Measurements from ENCODE around the gene MARK4.
"Not testable (repeated sequence)": the region's sequence is repeated elsewhere in the genome, so short reads cannot be mapped to it uniquely, and the experiment has no call there.

MARK4 gene

DNA sequence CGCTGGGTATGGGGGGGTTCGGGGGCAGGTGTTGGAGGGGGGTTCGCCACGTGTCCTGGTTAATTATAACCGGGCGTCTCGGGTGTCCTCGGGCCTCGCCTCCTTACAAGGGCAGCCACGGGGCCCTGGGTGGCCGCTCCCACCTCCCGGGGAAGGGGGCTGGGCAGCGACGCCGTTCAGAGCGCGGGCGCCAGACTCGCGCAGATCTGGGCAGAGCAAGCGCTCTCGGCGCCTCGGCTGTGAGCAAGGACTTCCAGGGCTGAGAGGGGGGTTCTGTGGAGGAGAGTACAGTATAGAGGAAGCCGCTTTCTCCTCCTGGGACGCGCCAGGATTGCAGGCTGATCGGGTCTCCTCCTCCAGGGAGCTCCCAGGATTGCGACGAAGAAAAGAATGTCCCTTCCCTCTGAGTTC, 72.6 kb downstream of the MARK4 start:
- POLR2A ChIA-PET, result no interaction called here
- TF ChIP-seq, protein P1, sequence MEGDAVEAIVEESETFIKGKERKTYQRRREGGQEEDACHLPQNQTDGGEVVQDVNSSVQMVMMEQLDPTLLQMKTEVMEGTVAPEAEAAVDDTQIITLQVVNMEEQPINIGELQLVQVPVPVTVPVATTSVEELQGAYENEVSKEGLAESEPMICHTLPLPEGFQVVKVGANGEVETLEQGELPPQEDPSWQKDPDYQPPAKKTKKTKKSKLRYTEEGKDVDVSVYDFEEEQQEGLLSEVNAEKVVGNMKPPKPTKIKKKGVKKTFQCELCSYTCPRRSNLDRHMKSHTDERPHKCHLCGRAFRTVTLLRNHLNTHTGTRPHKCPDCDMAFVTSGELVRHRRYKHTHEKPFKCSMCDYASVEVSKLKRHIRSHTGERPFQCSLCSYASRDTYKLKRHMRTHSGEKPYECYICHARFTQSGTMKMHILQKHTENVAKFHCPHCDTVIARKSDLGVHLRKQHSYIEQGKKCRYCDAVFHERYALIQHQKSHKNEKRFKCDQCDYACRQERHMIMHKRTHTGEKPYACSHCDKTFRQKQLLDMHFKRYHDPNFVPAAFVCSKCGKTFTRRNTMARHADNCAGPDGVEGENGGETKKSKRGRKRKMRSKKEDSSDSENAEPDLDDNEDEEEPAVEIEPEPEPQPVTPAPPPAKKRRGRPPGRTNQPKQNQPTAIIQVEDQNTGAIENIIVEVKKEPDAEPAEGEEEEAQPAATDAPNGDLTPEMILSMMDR (IDR thresholded peaks at IDR 0.05; ENCODE audit: control extremely low read depth, extremely low read depth, low read depth, missing control alignments), result no peak
- CTCF ChIA-PET, result interaction anchor here (1.8 kb wide), 1 partner anchor 15 kb away, joined by 6 read pairs; no protein-coding TSS in a partner anchor
- no peak for DNase-seq (ENCODE audit: extremely low spot score)

DNA sequence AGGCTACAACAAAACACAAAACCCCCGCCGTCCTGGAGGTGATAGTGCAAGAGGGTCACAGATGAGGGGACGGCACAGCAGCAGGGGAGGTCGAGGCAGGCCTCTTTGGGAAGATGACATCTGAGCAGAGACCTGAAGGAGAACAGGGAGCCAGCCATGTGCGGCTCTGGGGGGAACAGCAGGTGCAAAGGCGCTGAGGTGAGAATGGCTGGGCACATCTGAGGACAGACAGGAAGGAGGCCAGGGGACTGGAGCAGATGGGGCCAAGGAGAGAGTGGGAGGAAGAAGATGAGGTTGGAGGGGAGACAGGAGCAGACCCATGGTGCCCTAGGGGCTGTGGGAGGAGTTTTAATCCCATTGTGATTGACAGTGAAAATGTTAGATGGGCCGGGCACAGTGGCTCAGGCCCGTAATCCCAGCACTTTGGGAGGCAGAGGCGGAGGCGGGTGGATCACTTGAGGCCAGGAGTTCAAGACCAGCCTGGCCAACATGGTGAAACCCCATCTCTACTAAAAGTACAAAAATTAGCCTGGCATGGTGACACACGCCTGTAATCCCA, 73.4 kb downstream of the MARK4 start:
- ChIA-PET CTCF (interaction anchor here (1.8 kb wide), 1 partner anchor 15 kb away, joined by 6 read pairs; no protein-coding TSS in a partner anchor), POLR2A (no interaction called here)
- no peak for DNase-seq (ENCODE audit: extremely low spot score)

DNA sequence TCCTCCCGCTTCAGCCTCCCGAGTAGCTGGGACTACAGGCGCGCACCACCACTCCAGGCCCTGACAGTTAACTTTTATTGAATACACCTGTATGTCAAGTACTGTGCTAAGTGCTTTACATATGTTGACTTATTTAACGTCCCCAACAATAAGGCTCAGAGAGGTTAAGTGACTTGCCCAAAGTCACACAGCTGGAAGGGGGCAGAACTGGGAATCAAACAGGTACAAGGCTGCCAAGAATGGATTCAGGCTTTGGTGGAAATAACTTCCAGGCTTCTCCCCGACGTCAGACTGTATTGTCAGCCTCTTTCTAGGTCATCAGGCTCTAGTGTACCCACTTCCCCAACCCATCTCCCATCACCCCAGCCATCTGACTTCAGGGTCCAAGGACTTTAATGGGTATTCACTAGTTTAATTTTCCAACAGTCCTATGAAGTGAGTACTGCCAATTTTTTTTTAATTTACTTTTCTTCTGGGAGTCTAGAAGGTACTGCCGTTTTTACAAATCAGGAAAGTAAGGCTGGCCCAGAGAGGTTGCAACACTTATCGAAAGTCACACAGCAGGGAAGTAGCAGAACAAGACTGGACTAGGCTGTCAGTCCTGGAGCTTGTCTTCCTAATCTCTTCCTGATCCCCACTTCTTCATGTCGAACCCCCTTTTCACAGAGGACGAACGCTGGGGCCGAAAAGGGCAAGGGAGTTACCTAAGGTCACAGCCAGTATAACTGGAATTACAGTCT, 76.5 kb downstream of the MARK4 start:
- TF ChIP-seq, protein P1 (IDR thresholded peaks at IDR 0.05; ENCODE audit: control extremely low read depth, extremely low read depth, low read depth, missing control alignments), result no peak
- POLR2A ChIA-PET, result no interaction called here
- CTCF ChIA-PET, result interaction anchor here (1.3 to 1.9 kb wide), 3 partner anchors 11 to 37 kb away, joined by 3 to 10 read pairs (median 3); no protein-coding TSS in a partner anchor
- DNase-seq (ENCODE audit: extremely low spot score), result no peak

More for the DNA sequence above, 73.4 kb downstream of the MARK4 start:
- TF ChIP-seq, protein P1 (IDR thresholded peaks at IDR 0.05; ENCODE audit: control extremely low read depth, extremely low read depth, low read depth, missing control alignments), result no peak

DNA sequence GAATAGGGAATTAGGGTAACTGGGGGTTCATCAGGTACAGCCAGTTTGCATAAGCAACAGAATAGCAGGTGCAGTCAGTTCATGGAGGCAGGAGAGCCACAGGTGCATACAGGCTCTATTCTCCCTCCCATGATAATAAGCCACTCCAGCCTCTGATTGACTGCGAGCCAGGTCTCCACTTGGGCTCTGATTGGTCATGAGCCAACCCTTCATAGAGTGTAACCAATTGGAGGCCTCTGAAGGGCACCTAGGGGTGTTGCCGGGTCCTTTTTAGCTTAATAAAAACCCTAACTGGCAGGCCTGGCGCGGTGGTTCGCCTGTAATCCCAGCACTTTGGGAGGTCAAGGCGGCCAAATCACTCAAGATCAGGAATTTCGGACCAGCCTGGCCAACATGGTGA, 80.3 kb downstream of the MARK4 start:
- no peak for DNase-seq (ENCODE audit: extremely low spot score)
- ChIA-PET CTCF (no interaction called here), POLR2A (no interaction called here)
- TF ChIP-seq, protein P1 (IDR thresholded peaks at IDR 0.05; ENCODE audit: control extremely low read depth, extremely low read depth, low read depth, missing control alignments), result no peak

DNA sequence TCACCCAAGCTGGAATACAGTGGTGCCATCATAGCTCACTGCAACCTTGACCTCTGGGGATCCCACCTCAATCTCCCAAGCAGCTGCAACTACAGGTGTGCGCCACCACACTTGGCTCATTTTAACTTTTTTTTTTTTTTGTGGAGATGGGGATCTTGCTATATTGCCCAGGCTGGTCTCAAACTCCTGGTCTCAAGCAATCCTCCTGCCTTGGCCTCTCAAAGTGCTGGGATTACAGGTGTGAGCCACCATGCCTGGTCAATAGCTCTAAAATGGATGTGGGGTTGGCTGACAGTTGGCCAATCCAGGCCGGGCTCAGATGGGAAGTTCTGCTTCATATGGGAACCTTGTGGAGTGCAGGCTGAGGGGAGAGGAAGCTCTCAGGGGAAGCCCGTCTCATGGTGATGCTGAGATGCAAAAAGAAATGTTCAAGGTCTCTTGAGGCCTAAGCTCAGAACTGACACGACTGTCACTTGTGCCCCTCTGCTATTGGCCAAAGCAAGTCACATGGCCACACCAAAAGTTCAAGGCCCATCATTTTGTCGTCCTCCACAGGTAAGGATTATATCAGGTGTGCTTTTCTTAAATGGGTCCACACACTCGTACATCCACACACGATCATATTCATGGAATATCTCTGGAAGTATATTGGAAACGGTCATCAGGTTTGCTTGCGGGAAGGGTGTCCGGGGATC, 82.7 kb downstream of the MARK4 start:
- CTCF ChIA-PET, result interaction anchor here (1.2 to 1.7 kb wide), 2 partner anchors 17 to 35 kb away, joined by 3 read pairs; no protein-coding TSS in a partner anchor

DNA sequence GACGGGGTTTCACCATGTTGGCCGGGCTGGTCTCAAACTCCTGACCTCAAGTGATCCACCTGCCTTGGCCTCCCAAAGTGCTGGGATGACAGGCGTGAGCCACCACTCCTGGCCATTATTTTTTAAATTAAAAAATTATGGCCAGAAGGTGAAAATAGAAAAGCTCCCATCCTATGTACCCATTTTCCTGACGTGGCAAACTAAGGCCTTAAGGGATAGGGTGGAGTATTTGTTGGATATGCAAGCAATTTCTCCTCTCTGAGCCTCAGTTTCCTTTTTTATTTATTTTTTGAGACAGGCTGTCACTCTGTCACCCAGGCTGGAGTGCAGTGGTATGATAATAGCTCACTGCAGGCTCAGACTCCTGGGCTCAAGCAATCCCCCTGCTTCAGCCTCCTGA, 83.8 kb downstream of the MARK4 start:
- POLR2A ChIA-PET; DNase-seq (ENCODE audit: extremely low spot score): not testable (repeated sequence)
- CTCF ChIA-PET, result interaction anchor here (1.7 kb wide), 1 partner anchor 15 kb away, joined by 3 read pairs; no protein-coding TSS in a partner anchor

More for the DNA sequence above, 82.7 kb downstream of the MARK4 start:
- TF ChIP-seq, protein P1 (IDR thresholded peaks at IDR 0.05; ENCODE audit: control extremely low read depth, extremely low read depth, low read depth, missing control alignments), result no peak
- POLR2A ChIA-PET, result no interaction called here
- no peak for DNase-seq (ENCODE audit: extremely low spot score)

Measured in GM10248 (cell line).